ENCODE measurements around the gene POLR2H.

Gene POLR2H

GRCh38 chr3:184373422-184373821, 11.9 kb downstream of the POLR2H start:
- DNase-seq: no peak

GRCh38 chr3:184375747-184376461, 14.4 kb downstream of the POLR2H start:
- DNase-seq: no peak

- DNase-seq: no peak
These were observed 15.9 kb downstream of the POLR2H start for GRCh38 chr3:184377374-184377773.

- DNase-seq: no peak
These were observed 16.5 kb downstream of the POLR2H start, which contains the start of gene THPO for GRCh38 chr3:184377882-184378445. Gene THPO (minus strand): TSS chr3:184378207. CDS start chr3:184376259, 1,948 bp downstream.

GRCh38 chr3:184378651-184379357, 17.3 kb downstream of the POLR2H start:
- DNase-seq: no peak

- DNase-seq: no peak
These were observed 18.1 kb downstream of the POLR2H start, which contains the start of gene CHRD for GRCh38 chr3:184379358-184380184. Gene CHRD (plus strand): TSS chr3:184380054. CDS start chr3:184380319, 265 bp downstream.

GRCh38 chr3:184380185-184380626, 18.7 kb downstream of the POLR2H start:
- DNase-seq: no peak

- no peak for DNase-seq
These were observed 19.2 kb downstream of the POLR2H start for GRCh38 chr3:184380627-184381260.

GRCh38 chr3:184381261-184382224, 20.0 kb downstream of the POLR2H start:
- DNase-seq: no peak

- DNase-seq: no peak
These were observed 21.0 kb downstream of the POLR2H start for GRCh38 chr3:184382326-184383032.

- DNase-seq: no peak
These were observed 21.7 kb downstream of the POLR2H start for GRCh38 chr3:184383033-184383740.

- no peak for DNase-seq
These were observed 22.8 kb downstream of the POLR2H start for GRCh38 chr3:184384342-184384741.

GRCh38 chr3:184384856-184385422, 23.4 kb downstream of the POLR2H start:
- no peak for DNase-seq

GRCh38 chr3:184386047-184386806, 24.7 kb downstream of the POLR2H start:
- no peak for DNase-seq

- no peak for DNase-seq
These were observed 25.7 kb downstream of the POLR2H start for GRCh38 chr3:184387174-184387714.

GRCh38 chr3:184388164-184388935, 26.8 kb downstream of the POLR2H start:
- DNase-seq: no peak

- no peak for DNase-seq
These were observed 27.4 kb downstream of the POLR2H start for GRCh38 chr3:184388936-184389230.

- no peak for DNase-seq
These were observed 27.9 kb downstream of the POLR2H start for GRCh38 chr3:184389384-184389783.

All from activated CD4-positive, alpha-beta T cell treated with anti-CD3 and anti-CD28 coated beads, Interleukin-10, Interleukin-2, amounts not matched to agents 100 ng/mL and 50 ng/mL, durations not matched to agents 16 hours and 8 hours (primary cell).